Right renal cortex interstitium (tissue), 3 donors: ENCODE data around the gene LAMA4. TPM values are rescaled to one million over a fixed set of nuclear protein-coding genes. Genes with fewer than 3 reads are reported as not detected.
"Not testable (repeated sequence)": the region's sequence is repeated elsewhere in the genome, so short reads cannot be mapped to it uniquely, and the experiment has no call there.

ENCODE experiments used
- DNase-seq, 3 donors: peaks; one replicate each; pipeline ENCODE4 v3.0.0-alpha.2; 2013; ENCODE audit warnings: low read depth in 3 of 3, low spot score in 2 of 3
- polyA plus RNA-seq, 3 donors: library from polyadenylated mRNA; unstranded; fragments of 120-200 nt; gene quantifications; one replicate each; pipeline ENCODE4 v1.2.1, GENCODE V29; 2013; ENCODE audit not compliant: insufficient read length in 3 of 3

Gene LAMA4
- polyA plus RNA-seq, 3 donors = 78.7 to 97.0 (median 83.5) TPM

GRCh38 chr6:112215488-112216284 is 38.7 kb downstream of the LAMA4 start:
- no peak for DNase-seq

- DNase-seq = no peak
Measured at GRCh38 chr6:112214739-112215269, 39.6 kb downstream of the LAMA4 start.

GRCh38 chr6:112210852-112211251 is 43.5 kb downstream of the LAMA4 start:
- no peak for DNase-seq

- DNase-seq = no peak
Measured at GRCh38 chr6:112209131-112209530, 45.2 kb downstream of the LAMA4 start.

- no peak for DNase-seq
Measured at GRCh38 chr6:112207776-112208175, 46.6 kb downstream of the LAMA4 start.

GRCh38 chr6:112207131-112207530 is 47.2 kb downstream of the LAMA4 start:
- DNase-seq = no peak

GRCh38 chr6:112206110-112206458 is 48.3 kb downstream of the LAMA4 start:
- no peak for DNase-seq

GRCh38 chr6:112205427-112206109 is 48.8 kb downstream of the LAMA4 start:
- DNase-seq = no peak

- DNase-seq = no peak
Measured at GRCh38 chr6:112204350-112204706, 50.0 kb downstream of the LAMA4 start.

GRCh38 chr6:112203577-112204349 is 50.6 kb downstream of the LAMA4 start:
- DNase-seq = no peak

GRCh38 chr6:112202639-112203341 is 51.6 kb downstream of the LAMA4 start:
- DNase-seq = no peak

- not testable (repeated sequence) for DNase-seq
Measured at GRCh38 chr6:112200185-112200914, 54.0 kb downstream of the LAMA4 start.

- no peak for DNase-seq
Measured at GRCh38 chr6:112199001-112199403, 55.4 kb downstream of the LAMA4 start.

- DNase-seq = no peak
Measured at GRCh38 chr6:112198582-112198981, 55.8 kb downstream of the LAMA4 start.

- DNase-seq = no peak
Measured at GRCh38 chr6:112197636-112198035, 56.7 kb downstream of the LAMA4 start.

- DNase-seq = no peak
Measured at GRCh38 chr6:112196306-112196705, 58.1 kb downstream of the LAMA4 start.

GRCh38 chr6:112195166-112195565 is 59.2 kb downstream of the LAMA4 start:
- no peak for DNase-seq

GRCh38 chr6:112194511-112194910 is 59.9 kb downstream of the LAMA4 start:
- DNase-seq = no peak

- no peak for DNase-seq
Measured at GRCh38 chr6:112193535-112194051, 60.8 kb downstream of the LAMA4 start.

- no peak for DNase-seq
Measured at GRCh38 chr6:112193117-112193516, 61.2 kb downstream of the LAMA4 start.
